Prostate gland (tissue), 2 donors: ENCODE results near the gene SLC17A8.

Experiments used
- POLR2A ChIP-seq: fragments of 450-650 bp; IDR thresholded peaks from one replicate; pipeline ENCODE4 v1.6.1; 2016; ENCODE audit warnings: antibody characterized with exemption, mild to moderate bottlenecking
- POLR2AphosphoS5 ChIP-seq: sonication (generic); formaldehyde crosslinking; IDR thresholded peaks from one replicate; pipeline ENCODE4 v1.6.1; 2017; ENCODE audit warnings: antibody characterized with exemption
- TF ChIP-seq, protein P1 (sequence below), 4 experiments: fragments of 200-600 bp in 2 of 4; fragments of 450-650 bp in 2 of 4; sonication (generic) in 2 of 4; IDR thresholded peaks; 1 replicate in 3 of 4; 2 replicates in 1 of 4; pipeline ENCODE4 v1.5.1; 2016 to 2019; ENCODE audit warnings: antibody characterized with exemption in 4 of 4, mild to moderate bottlenecking in 2 of 4, moderate library complexity in 2 of 4

- TF ChIP-seq, protein P1, sequence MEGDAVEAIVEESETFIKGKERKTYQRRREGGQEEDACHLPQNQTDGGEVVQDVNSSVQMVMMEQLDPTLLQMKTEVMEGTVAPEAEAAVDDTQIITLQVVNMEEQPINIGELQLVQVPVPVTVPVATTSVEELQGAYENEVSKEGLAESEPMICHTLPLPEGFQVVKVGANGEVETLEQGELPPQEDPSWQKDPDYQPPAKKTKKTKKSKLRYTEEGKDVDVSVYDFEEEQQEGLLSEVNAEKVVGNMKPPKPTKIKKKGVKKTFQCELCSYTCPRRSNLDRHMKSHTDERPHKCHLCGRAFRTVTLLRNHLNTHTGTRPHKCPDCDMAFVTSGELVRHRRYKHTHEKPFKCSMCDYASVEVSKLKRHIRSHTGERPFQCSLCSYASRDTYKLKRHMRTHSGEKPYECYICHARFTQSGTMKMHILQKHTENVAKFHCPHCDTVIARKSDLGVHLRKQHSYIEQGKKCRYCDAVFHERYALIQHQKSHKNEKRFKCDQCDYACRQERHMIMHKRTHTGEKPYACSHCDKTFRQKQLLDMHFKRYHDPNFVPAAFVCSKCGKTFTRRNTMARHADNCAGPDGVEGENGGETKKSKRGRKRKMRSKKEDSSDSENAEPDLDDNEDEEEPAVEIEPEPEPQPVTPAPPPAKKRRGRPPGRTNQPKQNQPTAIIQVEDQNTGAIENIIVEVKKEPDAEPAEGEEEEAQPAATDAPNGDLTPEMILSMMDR (IDR thresholded peaks at IDR 0.05) = no peak
- TF ChIP-seq POLR2A = no peak
- no peak for TF ChIP-seq POLR2AphosphoS5
Measured at GRCh38 chr12:100375038-100375735, 18.3 kb downstream of the SLC17A8 start.
